Astrocyte of the hippocampus (primary cell): ENCODE results near the gene CATSPER3.

Source experiments
- DNase-seq: peaks from one replicate; pipeline ENCODE4 v3.0.0; 2011; ENCODE audit warnings: low read depth, low spot score

The CATSPER3 gene

GRCh38 chr5:135061001-135061400 is 93.3 kb downstream of the CATSPER3 start:
- DNase-seq, result no peak
